Measurements from ENCODE around the gene ZNF142. TPM values are rescaled to one million over a fixed set of nuclear protein-coding genes. Genes with fewer than 3 reads are reported as not detected.
A peak's percentile ranks its signal among the peaks of the same experiment; 100 is the strongest.

ZNF142 gene
- total RNA-seq, 2 experiments from 2014 or later: 37.6 to 61.3 TPM

GRCh38 chr2:218658671-218659257, 659 bp downstream of the ZNF142 start:
- intact Hi-C loops (cut with micrococcal nuclease; ENCODE audit: unreplicated experiment): loop anchor here (1.0 to 5.0 kb wide), 4 partner anchors 13 to 189 kb away; partner anchors contain the start of genes CNOT9, TTLL4 and USP37
- TSS peak; percentile 78 for BruUV-seq (replicated peaks)
- peak overlapping the region; percentile 55 for H3K27ac ChIP-seq (ENCODE audit: low read depth, low read length, poor library complexity, severe bottlenecking)
- no peak for TF ChIP-seq EZH2phosphoT487 (IDR thresholded peaks at IDR 0.05; ENCODE audit: borderline replicate concordance, low read depth, low read length)
- TF ChIP-seq, protein P1, sequence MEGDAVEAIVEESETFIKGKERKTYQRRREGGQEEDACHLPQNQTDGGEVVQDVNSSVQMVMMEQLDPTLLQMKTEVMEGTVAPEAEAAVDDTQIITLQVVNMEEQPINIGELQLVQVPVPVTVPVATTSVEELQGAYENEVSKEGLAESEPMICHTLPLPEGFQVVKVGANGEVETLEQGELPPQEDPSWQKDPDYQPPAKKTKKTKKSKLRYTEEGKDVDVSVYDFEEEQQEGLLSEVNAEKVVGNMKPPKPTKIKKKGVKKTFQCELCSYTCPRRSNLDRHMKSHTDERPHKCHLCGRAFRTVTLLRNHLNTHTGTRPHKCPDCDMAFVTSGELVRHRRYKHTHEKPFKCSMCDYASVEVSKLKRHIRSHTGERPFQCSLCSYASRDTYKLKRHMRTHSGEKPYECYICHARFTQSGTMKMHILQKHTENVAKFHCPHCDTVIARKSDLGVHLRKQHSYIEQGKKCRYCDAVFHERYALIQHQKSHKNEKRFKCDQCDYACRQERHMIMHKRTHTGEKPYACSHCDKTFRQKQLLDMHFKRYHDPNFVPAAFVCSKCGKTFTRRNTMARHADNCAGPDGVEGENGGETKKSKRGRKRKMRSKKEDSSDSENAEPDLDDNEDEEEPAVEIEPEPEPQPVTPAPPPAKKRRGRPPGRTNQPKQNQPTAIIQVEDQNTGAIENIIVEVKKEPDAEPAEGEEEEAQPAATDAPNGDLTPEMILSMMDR (conservative IDR thresholded peaks at IDR 0.05; ENCODE audit: low read length): peak; percentile 82
- peaks cover 77% of the 10 kb centered on the region for H3K36me3 ChIP-seq (ENCODE audit: insufficient read depth, low read length)
- CTCF ChIA-PET (ENCODE audit: unreplicated experiment): interaction anchor here (0.5 to 2.1 kb wide), 7 partner anchors 10 to 502 kb away, joined by 3 to 16 read pairs (median 7); partner anchors contain the start of genes NHEJ1, RNF25 and STK36
- no peaks in the 10 kb centered on the region for H3K9me2 ChIP-seq (ENCODE audit: insufficient read depth, low read length)
- peaks cover 51% of the 10 kb centered on the region for H3K79me2 ChIP-seq (ENCODE audit: insufficient read depth, low read depth, low read length)
- peak overlapping the region; percentile 81 for H3K4me2 ChIP-seq (ENCODE audit: low read length)
- POLR2A ChIA-PET: interaction anchor here (0.6 to 5.4 kb wide), 9 partner anchors 12 to 623 kb away, joined by 3 to 55 read pairs (median 3); partner anchors contain the start of genes RNF25 and STK36
- DNase-seq (ENCODE audit: low spot score): peak; percentile 79
- H3K4me1 ChIP-seq (ENCODE audit: insufficient read depth, low read length, poor library complexity, severe bottlenecking): peaks cover 17% of the 10 kb centered on the region
- H4K20me1 ChIP-seq (ENCODE audit: insufficient read depth, low read length): peaks cover 5% of the 10 kb centered on the region; the same call in 1 of the 2 replicates
- H3K9me3 ChIP-seq (ENCODE audit: low read length): no peaks in the 10 kb centered on the region
- H3K4me3 ChIP-seq (ENCODE audit: low read depth, low read length, poor library complexity, severe bottlenecking): peak overlapping the region; percentile 87
- peak overlapping the region; percentile 80 for H2AFZ ChIP-seq (ENCODE audit: low read length)

DNA sequence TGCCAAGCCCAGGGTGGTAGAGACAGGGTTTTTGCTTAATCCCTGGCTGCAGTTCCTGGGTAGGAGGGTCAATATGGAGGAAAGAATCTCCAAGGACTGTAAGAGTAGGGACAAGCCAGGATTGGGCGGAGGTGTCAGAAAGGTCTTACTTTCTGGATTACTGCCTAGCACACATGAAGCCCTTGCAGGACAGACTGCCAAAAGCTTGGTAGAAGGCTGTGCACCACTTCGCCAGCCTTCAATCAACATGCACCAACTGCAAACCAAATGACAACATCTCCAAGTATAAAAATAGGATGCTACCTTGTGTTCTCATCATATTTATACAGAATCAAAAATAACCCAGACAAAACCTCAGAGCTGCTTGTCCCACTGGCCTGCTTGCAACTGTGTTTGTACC, 3.7 kb downstream of the ZNF142 start:
- intact Hi-C loops (cut with micrococcal nuclease; ENCODE audit: unreplicated experiment): loop anchor here (5.0 kb wide), 2 partner anchors 57 to 88 kb away; partner anchors contain the start of genes CNOT9, TTLL4 and USP37
- BruUV-seq (replicated peaks): no TSS peak
- peaks cover 77% of the 10 kb centered on the region for H3K36me3 ChIP-seq (ENCODE audit: insufficient read depth, low read length)
- H2AFZ ChIP-seq (ENCODE audit: low read length): no peak overlapping the region
- no peak for DNase-seq (ENCODE audit: low spot score)
- H3K4me3 ChIP-seq (ENCODE audit: low read depth, low read length, poor library complexity, severe bottlenecking): no peak overlapping the region
- H3K9me2 ChIP-seq (ENCODE audit: insufficient read depth, low read length): no peaks in the 10 kb centered on the region
- no peak overlapping the region for H3K27ac ChIP-seq (ENCODE audit: low read depth, low read length, poor library complexity, severe bottlenecking)
- peaks cover 53% of the 10 kb centered on the region for H3K79me2 ChIP-seq (ENCODE audit: insufficient read depth, low read depth, low read length)
- TF ChIP-seq EZH2phosphoT487 (IDR thresholded peaks at IDR 0.05; ENCODE audit: borderline replicate concordance, low read depth, low read length): no peak
- TF ChIP-seq, protein P1 (conservative IDR thresholded peaks at IDR 0.05; ENCODE audit: low read length): no peak
- peaks cover 5% of the 10 kb centered on the region; the same call in 1 of the 2 replicates for H4K20me1 ChIP-seq (ENCODE audit: insufficient read depth, low read length)
- no peak overlapping the region for H3K4me2 ChIP-seq (ENCODE audit: low read length)
- no peaks in the 10 kb centered on the region for H3K9me3 ChIP-seq (ENCODE audit: low read length)
- POLR2A ChIA-PET: no interaction called here
- CTCF ChIA-PET (ENCODE audit: unreplicated experiment): interaction anchor here (1.1 kb wide), 1 partner anchor 16 kb away, joined by 3 read pairs; no protein-coding TSS in a partner anchor
- H3K4me1 ChIP-seq (ENCODE audit: insufficient read depth, low read length, poor library complexity, severe bottlenecking): peaks cover 16% of the 10 kb centered on the region

DNA sequence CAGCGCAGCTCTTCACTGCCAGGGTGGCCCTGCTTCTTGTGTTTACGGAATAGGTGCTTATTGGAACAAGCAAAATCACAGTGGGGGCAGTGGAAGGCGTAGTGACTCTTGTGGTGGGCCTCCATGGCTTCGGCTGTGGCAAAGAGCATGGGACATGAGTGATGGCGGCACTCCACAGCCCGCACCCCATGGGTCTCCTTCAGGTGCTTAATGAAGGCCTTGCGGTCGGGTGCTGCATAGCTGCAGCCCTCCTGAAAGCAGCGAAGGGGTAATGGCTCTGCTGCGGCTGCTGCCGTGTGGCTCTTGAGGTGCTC, 10.7 kb downstream of the ZNF142 start:
- intact Hi-C loops (cut with micrococcal nuclease; ENCODE audit: unreplicated experiment): loop anchor here (1.0 to 5.0 kb wide), 3 partner anchors 199 to 376 kb away; partner anchors contain the start of genes AAMP and PNKD
- Histone ChIP-seq H3K4me3 (ENCODE audit: low read depth, low read length, poor library complexity, severe bottlenecking) (no peak overlapping the region), H3K9me3 (ENCODE audit: low read length) (no peaks in the 10 kb centered on the region), H3K36me3 (ENCODE audit: insufficient read depth, low read length) (peaks cover 98% of the 10 kb centered on the region), H3K4me2 (ENCODE audit: low read length) (no peak overlapping the region), H4K20me1 (ENCODE audit: insufficient read depth, low read length) (no peaks in the 10 kb centered on the region), H3K27ac (ENCODE audit: low read depth, low read length, poor library complexity, severe bottlenecking) (no peak overlapping the region), H2AFZ (ENCODE audit: low read length) (no peak overlapping the region), H3K4me1 (ENCODE audit: insufficient read depth, low read length, poor library complexity, severe bottlenecking) (no peaks in the 10 kb centered on the region), H3K9me2 (ENCODE audit: insufficient read depth, low read length) (no peaks in the 10 kb centered on the region), H3K79me2 (ENCODE audit: insufficient read depth, low read depth, low read length) (peaks cover 13% of the 10 kb centered on the region; the same call in 1 of the 2 replicates)
- ChIA-PET POLR2A (no interaction called here), CTCF (ENCODE audit: unreplicated experiment) (interaction anchor here (0.5 to 1.9 kb wide), 2 partner anchors 10 to 743 kb away, joined by 3 to 13 read pairs; partner anchors contain the start of genes BCS1L and ZNF142)
- BruUV-seq (replicated peaks): no TSS peak
- TF ChIP-seq EZH2phosphoT487 (IDR thresholded peaks at IDR 0.05; ENCODE audit: borderline replicate concordance, low read depth, low read length): no peak
- TF ChIP-seq, protein P1 (conservative IDR thresholded peaks at IDR 0.05; ENCODE audit: low read length): peak; percentile 65
- DNase-seq (ENCODE audit: low spot score): no peak
